Measurements from ENCODE around the gene ZBED4. TPM values are rescaled to one million over a fixed set of nuclear protein-coding genes. Genes with fewer than 3 reads are reported as not detected.

Gene ZBED4
- 24.7 TPM for total RNA-seq

GRCh38 chr22:49852898-49853894 lies at the start of gene ZBED4:
Gene ZBED4 (plus strand): TSS chr22:49853844. CDS start chr22:49883663, 29,819 bp downstream.

GRCh38 chr22:49827853-49828598 lies 25.6 kb upstream of the ZBED4 start, which contains the start of gene BRD1:
Gene BRD1 (minus strand): TSS chr22:49827873. CDS start chr22:49824317, 3,556 bp downstream.

DNA sequence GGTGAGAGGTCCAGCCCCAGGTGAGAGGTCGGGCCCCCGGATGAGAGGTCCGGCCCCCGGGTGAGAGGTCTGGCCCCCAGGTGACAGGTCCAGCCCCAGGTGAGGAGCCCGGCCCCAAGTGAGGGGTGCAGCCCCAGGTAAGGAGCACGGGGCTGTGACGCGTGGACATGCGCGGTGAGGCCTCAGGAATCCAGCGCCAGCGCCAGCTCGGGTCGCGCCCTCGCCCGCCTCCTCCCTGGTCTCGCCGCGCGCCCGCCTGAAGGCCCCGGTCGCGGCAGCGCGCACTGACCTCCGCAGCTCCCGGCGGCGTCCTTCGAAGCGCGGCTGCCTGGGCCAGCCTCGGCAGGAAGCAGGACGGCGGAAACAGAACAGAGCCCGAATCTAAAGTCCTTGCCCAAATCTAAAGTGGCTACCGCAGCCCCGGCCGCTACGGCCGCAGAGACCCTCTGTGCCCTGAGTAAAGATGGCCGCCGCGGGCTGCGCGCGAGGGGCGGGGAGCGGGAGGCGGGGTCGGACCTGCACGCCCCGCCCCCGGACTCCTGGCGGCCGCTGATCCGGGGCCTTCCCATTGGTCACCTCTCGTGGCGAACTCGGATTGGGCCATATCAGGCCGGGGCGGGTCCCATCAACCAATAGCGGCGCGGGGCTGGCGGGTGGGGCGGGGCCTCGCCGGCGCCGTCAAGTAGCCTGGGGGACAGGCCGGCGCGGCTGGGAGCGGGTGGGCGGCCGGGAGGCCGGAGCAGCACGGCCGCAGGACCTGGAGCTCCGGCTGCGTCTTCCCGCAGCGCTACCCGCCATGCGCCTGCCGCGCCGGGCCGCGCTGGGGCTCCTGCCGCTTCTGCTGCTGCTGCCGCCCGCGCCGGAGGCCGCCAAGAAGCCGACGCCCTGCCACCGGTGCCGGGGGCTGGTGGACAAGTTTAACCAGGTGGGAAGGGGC lies 64.6 kb downstream of the ZBED4 start, which contains the start of the genes ALG12 and CRELD2:
Gene ALG12 (minus strand): TSS at position 465 of the 937 bp plus-strand sequence. CDS start 4,673 bp downstream, outside the sequence.
Gene CRELD2 (plus strand): TSS at position 661 of the 937 bp plus-strand sequence. CDS start 136 bp downstream, at position 797.

Other genes with a start within 250 kb of the ZBED4 start
- 66.4 TPM for gene BRD1, start 26.0 kb upstream of the ZBED4 start, total RNA-seq
- 23.3 TPM for gene ALG12, start 64.6 kb downstream of the ZBED4 start, total RNA-seq
- gene CRELD2, start 64.8 kb downstream of the ZBED4 start, total RNA-seq, result 24.4 TPM
- gene PIM3, start 106.9 kb downstream of the ZBED4 start, total RNA-seq, result 42.3 TPM
- 0.55 TPM for gene IL17REL, start 158.9 kb downstream of the ZBED4 start, total RNA-seq
- gene TTLL8, start 204.5 kb downstream of the ZBED4 start, total RNA-seq, result not detected
- gene MLC1, start 231.6 kb downstream of the ZBED4 start, total RNA-seq, result 7.2 TPM
- gene MOV10L1, start 236.2 kb downstream of the ZBED4 start, total RNA-seq, result 5.6 TPM